GM19043 (cell line): ENCODE data around the gene LCP2.
"Not testable (repeated sequence)": the region's sequence is repeated elsewhere in the genome, so short reads cannot be mapped to it uniquely, and the experiment has no call there.

Experiments
- ATAC-seq: cut with Tn5 transposase; IDR thresholded peaks from one replicate; pipeline ENCODE4 v1.9.1; 2021; ENCODE audit warnings: low read depth; ENCODE audit not compliant: unreplicated experiment

LCP2 gene

GRCh38 chr5:170251462-170251861, 46.1 kb downstream of the LCP2 start:
- ATAC-seq = no peak

GRCh38 chr5:170250810-170251317, 46.7 kb downstream of the LCP2 start:
- ATAC-seq = no peak

- no peak for ATAC-seq
Observed at GRCh38 chr5:170249355-170249754, 48.2 kb downstream of the LCP2 start.

- ATAC-seq = not testable (repeated sequence)
Observed at GRCh38 chr5:170248931-170249227, 48.7 kb downstream of the LCP2 start.

GRCh38 chr5:170248172-170248930, 49.2 kb downstream of the LCP2 start:
- no peak for ATAC-seq

GRCh38 chr5:170247363-170247762, 50.2 kb downstream of the LCP2 start:
- no peak for ATAC-seq

GRCh38 chr5:170246126-170246870, 51.3 kb downstream of the LCP2 start:
- ATAC-seq = no peak

GRCh38 chr5:170245436-170245835, 52.1 kb downstream of the LCP2 start:
- not testable (repeated sequence) for ATAC-seq

GRCh38 chr5:170238456-170239196, 59.0 kb downstream of the LCP2 start:
- no peak for ATAC-seq

- ATAC-seq = no peak
Observed at GRCh38 chr5:170235876-170236864, 61.4 kb downstream of the LCP2 start.

- ATAC-seq = no peak
Observed at GRCh38 chr5:170233358-170233892, 64.2 kb downstream of the LCP2 start.

GRCh38 chr5:170232786-170233185, 64.8 kb downstream of the LCP2 start, which contains the start of gene C5orf58:
C5orf58 (plus strand) TSS chr5:170232985; CDS start chr5:170234977, 1,992 bp downstream.
- ATAC-seq = no peak

GRCh38 chr5:170228762-170229435, 68.7 kb downstream of the LCP2 start:
- no peak for ATAC-seq

GRCh38 chr5:170226661-170227060, 70.9 kb downstream of the LCP2 start:
- no peak for ATAC-seq

GRCh38 chr5:170226129-170226615, 71.4 kb downstream of the LCP2 start:
- no peak for ATAC-seq

- ATAC-seq = no peak
Observed at GRCh38 chr5:170225326-170226128, 72.0 kb downstream of the LCP2 start.

GRCh38 chr5:170223906-170224305, 73.7 kb downstream of the LCP2 start:
- ATAC-seq = no peak

GRCh38 chr5:170223360-170223759, 74.2 kb downstream of the LCP2 start:
- no peak for ATAC-seq
